ENCODE measurements around the gene CEP41.

Gene CEP41

DNA sequence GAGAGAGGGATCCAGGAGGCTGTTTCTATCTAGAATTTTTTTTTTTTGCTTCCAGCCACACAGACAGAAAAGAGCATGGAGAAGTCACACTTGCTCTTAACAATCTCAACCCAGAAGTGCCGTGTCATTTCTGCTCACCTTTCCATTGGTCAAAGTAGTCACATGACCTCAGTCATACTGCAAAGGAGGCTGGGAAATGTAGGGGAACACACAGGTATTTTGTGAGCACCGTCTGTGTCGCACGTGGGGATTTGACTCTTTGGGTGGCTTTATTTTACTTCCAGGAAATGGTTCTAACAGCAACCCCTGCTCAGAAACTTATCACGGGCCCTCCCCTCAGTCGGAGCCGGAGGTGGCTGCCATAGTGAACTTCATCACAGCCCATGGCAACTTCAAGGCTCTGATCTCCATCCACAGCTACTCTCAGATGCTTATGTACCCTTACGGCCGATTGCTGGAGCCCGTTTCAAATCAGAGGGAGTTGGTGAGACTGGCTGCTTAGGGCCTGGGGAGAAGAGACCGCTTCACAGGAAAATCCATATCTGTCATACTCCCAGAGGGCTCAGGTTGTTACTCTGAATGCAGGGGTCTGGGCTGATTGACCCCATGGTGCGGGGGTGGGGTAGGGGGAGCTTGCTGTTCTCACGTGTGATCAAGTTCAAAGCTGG lies 73.6 kb downstream of the CEP41 start:
- DNase-seq: peak in 4 of 6 experiments; percentile 3 to 49 (median 46)

DNA sequence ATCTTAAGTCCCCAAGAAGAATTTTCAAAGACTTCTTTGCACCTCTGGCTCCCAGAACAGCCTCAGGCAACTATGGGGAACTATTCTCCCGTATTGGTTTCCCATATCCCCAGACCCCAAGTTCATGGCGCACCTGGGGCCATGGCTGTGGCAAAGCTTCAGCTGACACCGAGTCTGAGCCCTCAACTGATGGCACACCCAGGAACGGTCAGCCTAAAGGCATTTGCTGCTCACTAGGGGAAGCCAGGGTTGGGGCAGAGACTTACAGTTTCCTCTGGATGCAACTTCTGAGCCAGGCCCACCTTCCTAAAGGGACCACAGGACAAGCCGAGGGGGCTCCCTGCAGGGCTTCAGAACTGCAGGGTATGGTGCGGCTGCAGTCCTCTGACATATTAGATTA lies 74.3 kb downstream of the CEP41 start:
- no peak for DNase-seq

DNA sequence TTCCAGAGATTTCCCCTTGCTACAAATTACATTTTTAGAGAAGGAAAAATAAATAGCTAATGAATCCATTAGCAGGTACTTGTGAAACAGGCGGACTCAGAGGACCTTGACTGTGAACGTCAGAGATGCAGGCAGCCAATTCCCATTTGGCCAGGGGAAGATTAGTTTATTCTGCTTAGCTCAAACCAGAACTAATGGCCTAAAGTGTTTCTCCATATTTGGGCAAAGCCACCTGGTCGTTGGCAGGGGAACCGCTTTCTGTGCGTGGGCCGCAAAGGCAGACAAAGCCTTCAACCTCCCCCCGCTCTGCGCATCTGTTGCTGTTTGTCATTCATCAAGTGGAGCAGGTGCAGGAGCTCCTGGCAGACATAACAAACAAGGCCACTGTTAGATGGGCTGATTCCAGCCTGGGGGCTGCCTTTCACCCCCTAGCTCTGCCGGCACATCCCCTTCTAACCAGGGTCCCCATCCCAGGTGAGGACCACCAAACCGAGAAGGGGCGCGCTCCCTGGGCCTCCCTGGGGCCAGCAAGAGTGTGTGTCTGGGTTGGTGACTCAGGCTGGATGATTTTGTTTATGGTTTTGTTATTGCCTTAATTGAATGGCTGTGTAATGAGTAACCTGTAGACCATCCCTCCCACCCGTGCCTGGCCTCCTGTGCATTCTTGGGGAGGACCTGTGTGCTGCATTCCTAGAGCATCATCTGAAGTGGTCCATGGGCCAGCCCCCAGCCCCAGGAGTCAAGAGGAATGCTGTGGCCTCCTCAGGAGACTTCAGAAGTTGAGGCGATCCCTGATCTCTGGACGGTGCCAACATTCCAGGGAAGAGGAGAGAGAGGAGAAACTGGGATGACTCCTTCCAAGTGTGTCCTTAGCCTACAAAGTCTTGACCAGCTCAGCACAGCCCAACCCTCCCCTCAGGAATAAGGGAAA lies 75.0 kb downstream of the CEP41 start:
- DNase-seq: no peak

DNA sequence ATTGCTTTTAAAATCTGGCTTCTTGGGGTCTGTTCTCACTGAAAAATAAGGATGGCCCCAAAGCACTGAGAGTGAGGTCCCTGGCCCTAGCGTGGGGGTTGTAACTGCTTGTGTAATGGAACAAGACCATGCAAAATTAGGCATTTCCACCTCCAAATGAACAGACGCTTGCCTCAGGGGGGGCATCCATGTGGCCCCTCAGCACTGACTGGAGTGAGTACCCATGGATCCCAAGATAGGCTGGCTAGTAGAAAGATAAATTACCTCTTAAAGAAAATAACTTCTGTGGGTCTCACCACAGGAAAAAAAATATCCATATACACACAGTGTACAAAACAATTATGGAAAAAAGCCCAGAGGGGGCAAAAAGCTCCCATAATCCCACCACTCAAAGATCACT lies 75.7 kb downstream of the CEP41 start:
- no peak for DNase-seq

DNA sequence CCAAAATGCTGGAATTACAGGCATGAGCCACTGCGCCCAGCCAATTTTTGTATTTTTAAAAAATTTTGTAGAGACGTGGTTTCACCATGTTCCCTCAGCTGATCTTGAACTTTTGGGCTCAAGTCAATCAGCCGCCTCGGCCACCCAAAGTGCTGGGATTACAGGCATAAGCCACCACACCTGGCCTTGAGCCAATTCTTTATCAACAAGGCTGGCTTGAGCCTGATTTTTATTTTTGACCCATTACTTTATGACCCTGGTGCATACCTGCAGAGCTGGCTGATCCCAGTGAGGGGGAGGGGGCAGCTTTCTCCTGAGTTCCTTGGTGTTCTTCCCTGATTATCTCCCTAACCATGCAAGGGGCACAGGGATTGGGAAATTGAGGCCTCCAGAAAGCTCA lies 76.4 kb downstream of the CEP41 start:
- no peak for DNase-seq

DNA sequence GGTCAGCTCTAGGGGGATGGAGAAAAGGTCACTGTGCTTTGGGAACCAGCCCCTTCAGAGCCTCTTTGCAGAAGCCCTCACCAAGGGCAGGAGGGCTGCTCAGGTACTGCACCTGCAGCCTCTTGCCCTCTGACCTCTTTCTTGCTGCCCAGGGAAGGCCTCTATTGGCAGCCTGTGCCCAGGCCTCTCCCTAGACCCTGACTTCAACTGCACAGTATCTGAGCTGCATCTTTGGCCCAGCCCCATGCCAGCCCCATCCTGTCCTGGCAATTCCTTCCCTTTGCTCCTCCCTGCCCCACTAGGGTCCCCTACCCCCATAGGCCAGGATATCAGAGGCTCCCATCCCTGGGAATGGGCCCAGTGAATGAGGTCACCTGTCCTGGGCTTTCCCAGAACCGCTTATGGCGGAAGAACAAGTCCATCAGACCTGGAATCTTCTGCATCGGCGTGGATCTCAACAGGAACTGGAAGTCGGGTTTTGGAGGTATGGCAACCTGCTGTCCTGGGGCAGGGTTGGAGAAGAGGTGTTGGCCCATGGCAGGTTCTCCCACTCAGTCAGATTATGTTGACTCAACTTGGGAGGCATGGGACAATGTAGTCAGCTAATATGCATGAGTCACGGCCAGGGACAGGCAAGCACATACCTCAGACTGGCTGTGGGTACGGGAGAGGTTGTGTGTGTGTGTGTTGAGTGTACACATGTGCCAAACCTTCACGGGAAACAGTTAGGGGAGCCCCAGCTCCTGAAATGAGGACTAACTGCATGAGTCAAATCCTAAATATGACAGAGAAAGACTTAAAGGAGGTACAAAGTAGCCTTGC lies 77.6 kb downstream of the CEP41 start:
- no peak for DNase-seq

DNA sequence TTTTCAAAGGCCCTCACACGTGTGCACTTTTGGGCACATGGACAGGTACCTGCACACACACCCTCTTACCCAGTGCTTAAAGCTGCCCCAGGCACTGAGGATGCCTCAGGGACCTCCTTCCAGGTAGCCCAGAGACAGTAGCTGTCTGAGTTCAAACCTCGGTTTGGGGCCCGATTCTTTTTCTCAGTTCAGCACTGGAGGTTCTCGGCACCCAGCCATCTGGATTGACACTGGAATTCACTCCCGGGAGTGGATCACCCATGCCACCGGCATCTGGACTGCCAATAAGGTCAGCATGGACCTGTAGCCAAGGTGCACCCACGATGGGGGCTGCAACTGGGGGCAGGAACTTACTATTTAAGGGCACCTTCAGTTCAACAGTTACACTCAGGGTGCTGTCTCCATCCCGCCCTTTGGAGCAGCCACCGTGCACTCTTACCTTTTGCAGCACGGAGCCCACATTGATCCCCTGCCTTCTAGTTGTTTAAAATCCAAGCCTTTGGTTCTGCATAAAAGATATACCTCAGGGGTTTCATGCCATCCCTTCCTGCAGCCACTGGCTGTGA lies 78.5 kb downstream of the CEP41 start:
- no peak for DNase-seq

DNA sequence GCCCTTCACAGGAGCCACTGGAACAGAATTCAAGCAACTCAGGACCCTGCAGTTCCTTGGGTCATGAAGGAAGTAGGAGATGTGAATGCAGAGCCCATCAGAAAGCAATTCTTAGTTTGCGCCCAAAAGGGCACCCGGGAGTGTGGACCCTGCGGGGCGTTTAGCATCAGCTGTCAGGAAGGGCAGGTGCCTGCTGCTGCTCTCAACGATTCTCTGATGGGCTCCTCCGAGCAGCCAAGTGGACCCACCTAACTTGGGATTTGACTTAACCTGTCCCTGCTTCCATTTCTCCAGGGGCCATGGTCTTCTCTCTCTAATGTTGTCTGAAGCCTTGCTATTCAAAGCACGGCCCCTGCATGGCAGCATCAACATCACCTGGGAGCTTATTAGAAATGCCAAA lies 79.1 kb downstream of the CEP41 start:
- no peak for DNase-seq

DNA sequence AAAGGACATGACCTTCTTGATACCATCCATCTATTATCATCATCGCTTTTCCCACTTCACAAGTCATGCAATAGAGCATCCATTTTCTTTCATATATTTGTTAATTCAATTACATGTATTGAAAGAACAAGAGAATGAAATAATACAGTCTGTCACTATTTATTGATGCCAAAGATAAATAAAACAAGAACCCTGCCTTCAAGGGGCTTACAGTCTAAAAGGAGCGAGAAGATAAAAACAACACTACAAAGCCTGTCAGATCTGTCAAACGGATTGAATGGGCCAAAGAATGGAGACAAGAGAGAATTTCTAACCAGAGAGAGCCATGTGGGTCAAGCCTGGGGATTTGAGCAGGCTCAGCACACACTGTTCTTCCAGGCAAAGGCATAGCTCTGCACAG lies 80.3 kb downstream of the CEP41 start:
- DNase-seq: no peak

DNA sequence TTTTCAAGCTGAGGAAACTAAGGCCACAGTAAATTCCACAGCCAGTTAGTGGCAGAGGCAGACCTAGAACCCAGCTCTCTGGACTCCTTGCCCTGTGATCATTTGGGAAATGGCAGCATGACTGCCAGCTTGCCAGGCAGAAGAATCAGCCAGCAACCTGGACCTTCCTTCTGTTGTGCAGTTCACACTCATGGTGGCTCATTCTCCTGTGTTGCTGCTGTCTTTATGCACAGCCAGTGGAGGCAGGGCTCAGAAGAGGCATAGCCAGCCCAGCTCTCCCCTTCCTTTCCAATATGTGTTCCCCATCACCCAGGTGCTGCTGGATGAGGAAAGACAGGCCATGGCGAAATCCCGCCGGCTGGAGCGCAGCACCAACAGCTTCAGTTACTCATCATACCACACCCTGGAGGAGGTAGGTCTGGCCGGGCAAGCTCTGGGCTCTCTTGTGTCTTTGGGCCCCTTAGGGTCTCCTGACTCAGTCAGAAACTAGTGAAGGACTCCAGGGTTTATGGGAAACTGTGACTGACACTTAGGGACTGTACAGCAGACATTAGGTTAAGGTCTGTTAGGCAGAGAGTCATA lies 81.4 kb downstream of the CEP41 start:
- DNase-seq: no peak

DNA sequence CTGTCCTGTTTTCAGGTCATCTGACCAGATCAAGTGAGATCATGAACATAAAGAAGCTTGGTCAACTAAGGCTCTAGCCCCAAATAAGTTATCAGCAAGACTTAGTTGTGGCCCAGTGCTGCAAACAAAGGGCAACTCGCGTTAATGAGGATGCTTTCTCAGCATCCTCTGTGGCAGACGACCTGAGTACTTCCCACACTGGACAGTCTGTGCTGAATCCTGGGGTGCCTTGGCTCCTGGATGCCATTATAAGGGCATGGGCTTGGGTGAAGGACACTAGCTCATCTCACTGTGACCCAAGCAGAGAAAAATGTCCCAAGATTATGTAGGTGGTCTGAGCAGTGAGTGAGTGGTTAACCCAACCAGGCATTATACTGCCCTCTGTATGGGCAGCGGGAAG lies 82.3 kb downstream of the CEP41 start:
- DNase-seq: no peak

DNA sequence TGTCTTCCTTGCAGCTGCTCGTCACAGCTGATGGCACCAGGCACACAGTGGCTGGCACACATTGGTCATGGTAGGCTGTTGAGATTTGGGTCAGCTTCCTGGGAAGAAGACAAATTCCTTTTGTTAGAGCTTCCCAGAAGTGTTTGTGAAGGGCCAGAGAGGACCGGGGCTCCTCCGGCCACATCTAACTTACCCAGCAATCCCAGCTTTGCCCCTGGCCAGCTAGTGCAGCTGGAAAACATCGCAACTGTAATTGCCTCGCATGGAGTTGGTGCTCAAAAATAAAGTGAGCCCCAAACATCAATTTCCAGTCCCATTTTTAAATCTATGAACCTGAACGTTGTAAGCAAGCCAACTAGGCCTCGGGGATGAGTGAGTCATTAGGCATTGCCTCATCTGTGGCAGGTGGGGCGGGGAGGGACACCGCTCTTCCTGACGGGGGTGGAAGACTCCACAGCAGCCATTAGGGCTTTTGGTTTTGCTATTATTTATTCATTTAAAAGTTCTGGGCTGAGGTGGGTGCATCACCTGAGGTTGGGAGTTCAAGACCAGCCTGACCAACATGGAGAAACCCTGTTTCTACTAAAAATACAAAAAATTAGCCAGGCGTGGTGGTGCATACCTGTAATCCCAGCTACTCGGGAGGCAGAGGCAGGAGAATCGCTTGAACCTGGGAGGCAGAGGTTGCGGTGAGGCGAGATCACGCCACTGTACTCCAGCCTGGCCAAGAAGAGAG lies 83.8 kb downstream of the CEP41 start:
- no peak for DNase-seq

DNA sequence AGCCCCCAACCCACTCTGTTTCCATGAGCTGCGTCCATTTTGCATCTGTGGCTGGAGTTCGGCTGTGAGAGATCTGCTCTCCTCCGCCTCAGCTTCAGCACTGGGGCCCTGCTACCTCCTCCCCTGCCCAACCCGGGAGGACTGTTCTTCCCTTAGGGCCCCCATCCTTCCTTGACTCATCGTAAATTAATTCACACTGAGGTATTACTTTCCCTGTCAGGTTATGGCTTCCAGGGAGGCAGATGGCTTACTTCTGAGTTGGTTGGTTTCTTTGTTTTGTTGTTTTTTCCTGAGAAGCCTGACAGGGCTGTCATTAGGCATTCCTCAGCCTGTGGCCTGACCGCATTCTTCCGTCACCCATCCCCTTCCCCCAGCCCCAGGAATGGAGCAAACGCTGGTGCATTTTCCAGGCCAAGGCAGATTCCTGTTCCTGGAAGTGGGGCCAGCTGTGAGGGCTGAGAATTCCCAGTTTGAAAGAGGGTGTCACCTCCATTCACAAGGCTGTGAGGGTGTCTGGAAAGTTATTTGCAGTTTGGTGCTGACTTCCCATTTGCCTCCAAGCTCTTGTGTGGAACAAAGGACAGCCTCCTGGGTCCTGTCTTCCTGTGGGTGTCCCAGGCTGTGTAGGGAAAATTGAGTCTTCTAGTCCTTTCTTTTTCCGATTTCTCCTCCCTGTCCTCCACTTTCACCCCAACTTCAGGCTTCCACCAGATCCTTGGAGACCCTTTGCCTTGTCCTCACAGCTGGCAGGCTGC lies 84.5 kb downstream of the CEP41 start:
- no peak for DNase-seq

DNA sequence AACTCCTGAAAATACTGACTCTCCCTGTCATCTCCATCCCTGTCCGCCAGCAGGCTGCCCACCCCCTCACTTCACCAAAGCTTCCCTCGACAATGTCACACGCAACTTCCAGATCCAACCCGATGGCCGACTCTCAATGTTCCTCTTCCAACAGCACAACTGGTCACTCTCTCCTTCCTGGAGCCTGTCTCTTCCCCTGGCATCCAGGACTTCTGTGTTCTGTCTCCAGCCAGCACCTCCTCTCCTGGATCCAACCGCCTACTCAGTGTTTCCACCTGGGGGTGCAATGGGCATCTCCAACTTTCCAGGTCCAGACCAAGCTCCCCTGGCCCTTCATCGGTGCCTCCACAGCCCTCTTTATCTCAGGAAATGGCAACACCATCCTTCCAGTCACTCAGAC lies 87.6 kb downstream of the CEP41 start:
- DNase-seq: no peak

DNA sequence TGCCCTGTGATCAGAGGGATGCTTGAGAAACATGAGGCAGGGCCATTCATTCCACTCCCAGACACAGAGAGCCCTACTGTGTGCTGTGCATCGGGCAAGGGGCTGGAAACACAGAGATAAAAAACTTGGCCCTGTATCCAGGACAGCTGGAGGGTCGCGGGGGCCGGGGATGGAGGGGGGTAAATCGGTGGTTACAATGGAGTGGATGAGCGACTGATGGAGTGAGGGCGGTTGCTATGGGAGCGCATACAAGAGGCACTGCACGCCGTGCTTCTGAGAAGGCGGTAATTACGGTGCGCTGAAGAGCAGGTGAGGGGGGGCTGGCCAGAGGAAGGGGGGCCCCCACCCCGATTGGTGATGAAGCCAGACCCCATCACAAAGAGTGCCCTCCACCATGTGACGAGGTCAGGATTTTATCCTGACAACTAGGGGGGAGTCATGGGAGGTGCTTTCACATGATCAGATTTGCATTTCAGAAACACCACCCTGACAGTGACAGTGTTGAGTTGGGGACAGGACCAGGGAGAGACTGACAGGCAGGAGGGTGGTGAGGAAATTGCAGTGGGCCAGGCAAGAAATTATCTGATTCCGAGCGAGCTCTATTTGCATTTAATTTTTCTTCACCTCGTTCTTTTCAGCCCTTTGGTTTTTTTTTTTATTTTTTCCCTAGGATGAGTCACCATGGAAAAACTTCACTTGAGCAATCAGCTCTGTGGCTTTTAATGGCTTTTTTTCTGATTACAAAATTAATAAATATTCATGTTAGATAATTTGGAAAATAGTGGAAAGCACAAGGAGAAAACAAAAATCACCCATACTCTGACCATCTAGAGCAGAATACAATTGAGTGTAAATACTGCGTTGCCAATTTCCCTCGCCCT lies 88.4 kb downstream of the CEP41 start:
- DNase-seq: no peak

DNA sequence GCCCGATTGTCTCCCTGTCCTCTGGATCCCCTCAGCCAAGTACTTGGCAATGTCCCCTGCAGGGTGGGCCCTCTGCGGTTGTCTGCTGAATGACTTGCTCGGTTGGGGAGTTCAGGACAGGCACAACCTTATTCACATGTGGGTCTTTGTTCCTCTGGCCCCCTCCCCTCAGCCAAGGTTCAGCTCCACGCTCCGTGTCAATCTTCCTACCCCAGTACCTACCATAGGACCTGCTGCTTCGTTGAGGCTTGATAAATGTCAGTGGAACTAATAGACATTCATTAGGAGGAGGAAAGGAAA lies 89.1 kb downstream of the CEP41 start:
- no peak for DNase-seq

DNA sequence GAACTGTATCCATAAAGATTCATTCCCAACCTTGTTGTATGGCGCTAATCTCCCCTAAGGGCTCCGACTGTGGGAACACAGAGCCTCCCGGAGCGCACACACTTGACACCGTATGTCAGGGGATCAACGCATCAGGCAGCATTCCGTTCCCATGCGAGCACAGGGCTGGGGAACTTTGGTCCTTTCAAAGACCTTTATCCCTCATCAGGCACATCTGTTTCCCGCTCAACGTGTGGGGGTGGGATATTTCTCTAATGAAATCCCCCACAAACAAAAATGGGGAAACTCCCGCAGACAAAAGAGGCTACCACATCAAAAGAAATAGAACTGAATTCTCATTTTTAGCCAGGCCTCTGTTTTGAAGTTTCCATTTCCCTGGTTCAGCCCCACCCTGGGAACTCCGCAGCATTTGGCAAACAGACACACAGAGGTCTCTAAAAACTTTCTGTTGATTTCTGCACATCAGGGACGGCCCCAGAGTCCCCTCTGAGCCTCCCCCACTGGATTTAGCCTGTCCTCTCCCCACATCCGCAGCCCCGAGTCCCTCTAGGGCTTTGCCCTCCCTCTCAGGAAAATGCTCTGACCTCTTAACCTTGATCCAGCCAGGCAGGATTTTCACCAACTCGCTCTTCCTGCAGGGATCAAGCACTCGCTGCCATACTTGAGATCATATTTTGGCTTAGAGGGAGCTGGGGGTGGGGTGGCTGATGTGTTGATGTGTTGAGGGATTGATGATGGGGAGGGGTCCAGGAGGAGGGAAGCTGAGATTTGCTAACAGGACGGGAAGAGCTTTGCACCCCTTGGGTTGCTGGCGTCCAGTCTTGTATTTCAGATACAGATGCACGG lies 89.6 kb downstream of the CEP41 start:
- no peak for DNase-seq

DNA sequence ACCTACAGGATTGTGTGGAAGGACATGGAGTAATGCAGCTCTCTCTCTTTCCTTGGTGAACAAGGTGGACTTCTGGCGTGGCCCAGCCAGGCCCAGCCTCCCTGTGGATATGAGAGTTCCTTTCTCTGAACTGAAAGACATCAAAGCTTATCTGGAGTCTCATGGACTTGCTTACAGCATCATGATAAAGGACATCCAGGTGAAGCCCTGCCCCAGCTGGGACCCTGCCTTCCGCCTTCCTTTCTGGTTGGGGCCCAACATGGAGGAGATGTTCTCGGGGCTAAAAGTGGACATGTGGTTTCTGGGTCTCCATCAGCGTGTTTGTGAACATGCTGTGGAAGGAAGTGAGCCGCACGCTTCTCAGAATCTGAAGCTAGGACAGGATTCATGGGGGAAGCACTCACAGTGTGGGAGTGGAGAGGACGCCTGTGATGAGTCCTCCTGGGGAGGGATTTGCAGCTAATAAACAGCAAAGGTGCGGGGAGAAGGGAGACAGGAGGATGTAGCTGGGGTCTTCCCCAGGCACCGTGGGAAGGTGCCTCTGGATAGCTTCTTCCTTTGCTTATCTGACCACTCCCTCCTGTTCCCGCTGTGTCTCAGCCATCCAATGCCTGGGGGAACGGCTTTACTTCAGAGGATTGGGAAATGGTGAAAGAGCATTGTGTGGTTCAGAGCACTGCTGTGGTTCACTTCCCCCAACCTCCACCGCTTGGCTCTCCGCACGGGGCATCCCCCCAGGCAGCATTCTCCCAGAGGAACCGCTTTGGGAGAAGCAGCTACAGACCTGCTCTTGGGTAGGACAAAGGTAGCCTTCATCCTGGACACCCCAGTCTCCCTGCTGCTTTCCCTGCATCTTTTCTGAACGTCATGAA lies 90.7 kb downstream of the CEP41 start:
- DNase-seq: no peak

Measured in stimulated activated naive CD4-positive, alpha-beta T cell (primary cell).